ENCODE data around the gene SLC27A1.
"Not testable (repeated sequence)": the region's sequence is repeated elsewhere in the genome, so short reads cannot be mapped to it uniquely, and the experiment has no call there.

Gene SLC27A1

GRCh38 chr19:17511724-17512573, 41.6 kb downstream of the SLC27A1 start:
- DNase-seq, result peak; percentile 81 to 84

- DNase-seq, result peak in 1 of 2 donors; percentile 28
Measured at GRCh38 chr19:17512574-17512939, 42.2 kb downstream of the SLC27A1 start.

- DNase-seq, result no peak
Measured at GRCh38 chr19:17515408-17516149, 45.3 kb downstream of the SLC27A1 start.

GRCh38 chr19:17517898-17518297, 47.6 kb downstream of the SLC27A1 start:
- DNase-seq, result no peak

GRCh38 chr19:17518654-17519053, 48.3 kb downstream of the SLC27A1 start:
- not testable (repeated sequence) for DNase-seq

GRCh38 chr19:17519967-17520366, 49.6 kb downstream of the SLC27A1 start:
- DNase-seq, result peak in 1 of 2 donors; percentile 19

GRCh38 chr19:17520865-17521264, 50.5 kb downstream of the SLC27A1 start:
- DNase-seq, result no peak

GRCh38 chr19:17522988-17523872, 52.9 kb downstream of the SLC27A1 start:
- DNase-seq, result peak; percentile 75 to 78

- DNase-seq, result no peak
Measured at GRCh38 chr19:17524651-17525050, 54.3 kb downstream of the SLC27A1 start.

GRCh38 chr19:17525141-17525540, 54.8 kb downstream of the SLC27A1 start:
- DNase-seq, result no peak

GRCh38 chr19:17526922-17527321, 56.6 kb downstream of the SLC27A1 start:
- DNase-seq, result no peak

- DNase-seq, result no peak
Measured at GRCh38 chr19:17527326-17527725, 57.0 kb downstream of the SLC27A1 start.

GRCh38 chr19:17528610-17529009, 58.3 kb downstream of the SLC27A1 start:
- no peak for DNase-seq

GRCh38 chr19:17529239-17530158, 59.2 kb downstream of the SLC27A1 start:
- no peak for DNase-seq

- DNase-seq, result peak in 1 of 2 donors; percentile 20
Measured at GRCh38 chr19:17530586-17530985, 60.3 kb downstream of the SLC27A1 start.

- no peak for DNase-seq
Measured at GRCh38 chr19:17532116-17532515, 61.8 kb downstream of the SLC27A1 start.

- DNase-seq, result no peak
Measured at GRCh38 chr19:17532557-17532956, 62.2 kb downstream of the SLC27A1 start.

GRCh38 chr19:17534767-17535166, 64.4 kb downstream of the SLC27A1 start:
- no peak for DNase-seq

- DNase-seq, result no peak
Measured at GRCh38 chr19:17536955-17537354, 66.6 kb downstream of the SLC27A1 start.

GRCh38 chr19:17538684-17539237, 68.4 kb downstream of the SLC27A1 start:
- peak; percentile 19 to 22 for DNase-seq

All from inflammatory macrophage treated with lipopolysaccharide for 1 hour (primary cell).